NCI-H2196 treated with DMSO at 0.1 percent for 48 hours (cell line): ENCODE data around the gene SLC36A4.
"Not testable (repeated sequence)": the region's sequence is repeated elsewhere in the genome, so short reads cannot be mapped to it uniquely, and the experiment has no call there.

Source experiments
- DNase-seq: peaks from one replicate; lab custom pipeline; 2025; ENCODE audit not compliant: unreplicated experiment; lab: John Stamatoyannopoulos, UW

The SLC36A4 gene

GRCh38 chr11:93194673-93195291, 3.0 kb downstream of the SLC36A4 start:
- no peak for DNase-seq

GRCh38 chr11:93193731-93194130, 4.1 kb downstream of the SLC36A4 start:
- no peak for DNase-seq

GRCh38 chr11:93192163-93192562, 5.6 kb downstream of the SLC36A4 start:
- no peak for DNase-seq

- no peak for DNase-seq
Measured at GRCh38 chr11:93189462-93189861, 8.3 kb downstream of the SLC36A4 start.

DNA sequence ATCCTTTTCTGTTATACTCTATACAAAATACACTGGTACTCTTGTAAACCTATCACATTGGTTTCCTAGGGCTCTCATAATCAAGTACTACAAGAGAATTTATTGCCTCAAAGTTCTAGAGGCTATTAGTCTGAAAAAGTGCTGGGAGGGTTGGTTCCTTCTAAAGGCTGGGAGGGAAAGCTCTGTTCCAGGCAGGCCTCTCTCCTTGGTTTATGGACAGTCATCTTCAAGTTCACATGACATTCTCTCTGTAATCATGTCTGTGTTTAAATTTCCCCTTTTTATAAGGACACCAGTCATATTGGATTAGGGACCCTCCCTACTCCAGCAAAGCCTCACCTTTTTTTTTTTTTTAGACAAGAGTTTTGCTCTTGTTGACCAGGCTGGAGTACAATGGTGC, 9.1 kb downstream of the SLC36A4 start:
- DNase-seq: no peak

DNA sequence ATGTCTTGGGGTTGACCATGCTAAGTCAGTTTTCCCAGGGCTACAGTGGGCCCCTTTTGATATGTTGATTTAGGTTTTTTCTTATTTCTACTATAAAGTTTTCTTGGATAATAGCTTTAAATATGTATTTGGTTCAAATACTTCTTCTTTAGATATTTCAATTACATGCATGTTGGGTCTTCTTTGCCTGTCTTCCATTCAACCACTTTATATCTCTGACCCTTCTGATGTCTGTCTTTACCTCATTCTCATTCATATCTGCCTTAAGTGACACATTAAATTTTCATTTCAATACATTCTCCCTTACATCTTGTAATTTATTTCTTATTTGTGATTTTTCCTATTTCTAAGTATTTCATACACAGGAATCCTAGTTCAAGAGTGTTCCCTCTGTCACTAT, 10.5 kb downstream of the SLC36A4 start:
- no peak for DNase-seq

DNA sequence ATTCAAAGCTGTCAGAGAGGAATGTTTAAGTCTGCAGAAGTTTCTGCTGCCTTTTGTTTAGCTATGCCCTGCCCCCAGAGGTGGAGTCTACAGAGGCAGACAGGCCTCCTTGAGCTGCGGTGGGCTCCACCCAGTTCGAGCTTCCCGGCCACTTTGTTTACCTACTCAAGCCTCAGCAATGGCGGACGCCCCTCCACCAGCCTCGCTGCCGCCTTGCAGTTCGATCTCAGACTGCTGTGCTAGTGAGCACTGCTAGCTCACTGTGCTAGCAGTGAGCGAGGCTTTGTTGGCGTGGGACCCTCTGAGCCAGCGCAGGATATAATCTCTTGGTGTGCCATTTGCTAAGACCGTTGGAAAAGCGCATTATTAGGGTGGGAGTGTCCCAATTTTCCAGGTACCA, 19.9 kb downstream of the SLC36A4 start:
- not testable (repeated sequence) for DNase-seq

GRCh38 chr11:93169950-93170561, 27.7 kb downstream of the SLC36A4 start:
- DNase-seq: no peak

GRCh38 chr11:93169143-93169542, 28.6 kb downstream of the SLC36A4 start:
- DNase-seq: no peak

GRCh38 chr11:93166862-93167261, 30.9 kb downstream of the SLC36A4 start:
- no peak for DNase-seq

DNA sequence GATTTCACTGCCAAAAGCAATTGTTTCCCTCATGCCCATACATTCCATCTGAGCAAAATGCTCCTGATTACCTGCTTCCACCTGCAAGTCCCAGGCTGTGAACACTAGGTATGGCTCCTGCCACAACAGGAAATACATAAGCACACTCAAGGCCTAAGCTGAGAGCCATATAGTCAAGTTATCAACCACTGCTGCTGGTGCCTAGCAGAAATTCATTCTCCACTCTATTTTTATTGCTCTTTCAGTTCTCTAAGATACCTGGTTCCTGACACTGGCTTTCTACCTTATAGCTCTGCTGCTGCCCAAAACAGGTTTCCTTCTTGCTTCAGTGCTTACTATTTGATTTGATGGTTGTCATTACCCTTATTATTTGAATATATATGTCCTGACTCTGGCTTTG, 31.6 kb downstream of the SLC36A4 start:
- DNase-seq: no peak

DNA sequence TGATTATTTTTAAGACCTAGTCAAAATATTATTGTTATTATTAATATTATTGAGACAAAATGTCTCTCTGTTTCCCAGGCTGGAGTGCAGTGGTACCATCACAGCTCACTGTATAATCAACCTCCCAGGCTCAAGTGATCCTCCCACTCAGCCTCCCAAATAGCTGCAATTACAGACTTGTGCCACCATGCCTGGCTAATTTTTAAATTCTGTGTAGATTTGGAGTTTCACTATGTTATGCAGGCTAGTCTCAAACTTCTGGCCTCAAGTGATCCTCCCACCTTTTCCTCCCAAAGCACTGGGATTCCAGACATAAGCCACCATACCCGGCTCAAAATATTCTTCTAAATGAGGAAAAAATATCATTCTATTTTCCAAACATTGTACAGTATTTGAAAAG, 37.0 kb downstream of the SLC36A4 start:
- no peak for DNase-seq

- DNase-seq: no peak
Measured at GRCh38 chr11:93160156-93160555, 37.6 kb downstream of the SLC36A4 start.

GRCh38 chr11:93159721-93160120, 38.1 kb downstream of the SLC36A4 start:
- DNase-seq: no peak

GRCh38 chr11:93155738-93156137, 42.1 kb downstream of the SLC36A4 start:
- no peak for DNase-seq

DNA sequence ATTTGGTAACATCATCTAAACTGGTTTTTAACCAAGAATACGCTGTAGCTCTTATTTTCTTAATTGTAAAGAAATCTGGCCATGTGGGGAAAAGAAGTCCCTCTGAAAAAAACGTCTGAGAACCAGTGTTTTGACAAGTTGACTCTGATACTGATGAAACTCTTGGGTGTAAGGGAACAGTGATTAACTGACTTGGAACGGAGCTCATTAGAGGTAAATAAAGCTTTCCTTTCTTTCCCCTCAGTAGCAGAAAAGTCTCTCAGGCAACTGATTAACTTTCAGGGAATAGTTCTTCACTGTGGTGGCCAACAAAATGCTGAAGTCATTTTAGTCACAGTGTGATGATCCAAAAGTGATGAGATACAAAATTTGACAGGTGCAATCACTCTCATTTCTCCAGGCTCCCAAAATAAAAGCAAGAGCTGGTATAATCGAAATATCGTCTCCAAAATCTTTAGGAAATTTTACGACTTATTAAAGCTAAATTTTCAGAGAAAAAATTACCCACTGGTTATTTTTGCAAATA, 52.3 kb downstream of the SLC36A4 start:
- DNase-seq: no peak

GRCh38 chr11:93143800-93144199, 54.0 kb downstream of the SLC36A4 start:
- DNase-seq: no peak

DNA sequence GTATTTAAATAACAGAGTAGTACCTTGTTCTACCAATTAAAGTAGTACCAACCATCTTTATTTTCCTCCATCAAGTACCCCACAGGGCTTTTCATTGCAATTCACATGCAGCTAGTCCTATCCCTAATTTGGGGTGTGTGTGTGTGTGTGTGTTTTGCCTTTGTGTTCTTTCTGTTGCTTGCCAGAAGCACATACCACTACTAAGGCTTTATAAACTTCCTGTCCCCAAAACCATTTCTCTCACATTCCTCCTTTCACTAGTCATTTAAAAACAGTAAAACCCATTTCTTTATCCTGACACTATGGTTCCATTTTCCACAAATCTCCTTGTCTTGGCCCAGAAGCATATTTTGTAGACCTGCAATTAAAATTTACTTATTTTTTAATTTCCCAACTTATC, 54.6 kb downstream of the SLC36A4 start:
- DNase-seq: no peak

DNA sequence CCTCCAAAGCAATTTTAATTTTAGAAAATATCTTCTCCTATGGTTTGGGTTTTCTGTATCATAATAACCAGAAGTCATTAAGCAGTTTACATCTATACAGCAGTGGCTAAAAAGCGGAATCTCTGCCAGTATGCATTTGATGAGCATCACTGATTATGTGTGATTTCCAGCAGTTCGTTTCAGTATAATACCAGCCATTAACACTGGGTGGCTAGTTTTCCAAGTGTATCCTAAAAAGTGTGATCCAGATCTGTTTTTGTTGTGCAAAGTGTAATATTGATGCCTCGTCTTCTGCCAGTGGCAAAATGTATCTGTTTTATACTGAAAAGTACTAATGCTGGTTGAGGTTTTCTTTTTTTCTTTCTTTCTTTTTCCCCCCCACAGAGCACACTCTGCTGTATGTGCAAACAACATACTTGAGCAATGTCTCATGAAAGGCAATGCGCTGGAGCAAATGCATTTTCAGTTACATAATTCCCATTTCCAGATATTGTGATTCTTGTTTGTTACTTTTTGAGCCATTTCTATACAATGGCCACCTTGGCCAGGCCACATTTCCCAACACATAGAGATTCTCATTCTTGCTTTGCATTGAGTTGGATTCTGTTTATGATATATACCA, 64.2 kb downstream of the SLC36A4 start:
- DNase-seq: no peak

- no peak for DNase-seq
Measured at GRCh38 chr11:93132836-93133235, 65.0 kb downstream of the SLC36A4 start.

DNA sequence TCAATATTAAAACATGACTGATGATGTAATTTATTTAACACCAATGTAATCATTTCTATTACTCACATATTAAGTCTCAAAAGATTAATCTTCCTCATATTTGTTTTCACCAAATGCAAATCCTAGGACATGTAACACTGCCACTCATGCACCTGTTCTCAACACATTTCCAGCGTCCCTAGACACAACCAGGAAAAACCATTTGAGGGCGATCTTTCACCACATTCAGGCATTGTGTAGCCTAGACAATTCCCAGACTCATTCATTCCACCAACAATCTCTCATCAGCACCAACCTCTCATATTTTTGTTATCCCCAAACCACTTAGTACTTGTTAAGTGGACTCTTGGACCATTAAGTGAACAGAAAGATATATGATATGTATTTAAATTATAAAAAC, 66.1 kb downstream of the SLC36A4 start:
- no peak for DNase-seq

DNA sequence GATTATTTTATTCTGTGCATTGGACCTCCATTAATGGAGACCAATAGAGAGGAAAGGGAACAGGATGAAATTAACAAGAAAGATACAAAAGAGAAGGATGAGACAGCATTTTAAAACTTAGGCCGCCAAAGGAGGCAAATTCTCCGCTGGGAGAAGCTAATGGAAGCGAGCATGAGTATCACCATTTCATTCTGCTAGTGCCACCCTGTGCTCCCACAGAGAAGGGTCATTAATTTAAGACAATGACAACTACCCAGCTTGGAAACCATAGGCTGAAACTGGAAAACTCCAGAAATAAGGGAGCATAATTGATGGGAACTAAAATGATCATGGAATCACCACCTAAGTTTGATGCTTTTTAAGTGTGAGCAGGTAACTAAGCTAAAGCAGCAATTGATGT, 69.2 kb downstream of the SLC36A4 start:
- DNase-seq: no peak
